Right lobe of liver (tissue), 6 donors: ENCODE data around the gene CLDN14. TPM values are rescaled to one million over a fixed set of nuclear protein-coding genes. Genes with fewer than 3 reads are reported as not detected.

Experiments
- ATAC-seq, 4 donors: fragments of 200-7000 bp; cut with Tn5 transposase; one replicate each; pipeline ENCODE4 v1.9.1; 2020; ENCODE audit warnings: mild to moderate bottlenecking in 4 of 4, moderate library complexity in 4 of 4
- DNase-seq, 3 donors: peaks; one replicate each; pipeline ENCODE4 v3.0.0-alpha.2; 2020
- H3K27ac ChIP-seq, 3 donors: fragments of 200-600 bp; one replicate each; pipeline ENCODE4 v1.8.0; 2022
- H3K27me3 ChIP-seq, 2 donors: fragments of 200-600 bp; one replicate each; pipeline ENCODE4 v1.8.0; 2022
- H3K36me3 ChIP-seq, 4 donors: fragments of 200-600 bp; sonication (generic) in 1 of 4; one replicate each; pipeline versions ENCODE4 v1.5.1 to v1.8.0; 2017 to 2022; ENCODE audit warnings: control low read depth in 1 of 4
- H3K4me1 ChIP-seq, 4 donors: fragments of 200-600 bp; sonication (generic) in 1 of 4; one replicate each; pipeline versions ENCODE4 v1.5.1 to v1.8.0; 2017 to 2022; ENCODE audit warnings: control low read depth in 1 of 4
- H3K4me3 ChIP-seq, 3 donors: fragments of 200-600 bp; one replicate each; pipeline ENCODE4 v1.8.0; 2022
- H3K9me3 ChIP-seq, 4 donors: fragments of 200-600 bp; sonication (generic) in 1 of 4; one replicate each; pipeline versions ENCODE4 v1.5.1 to v1.8.0; 2017 to 2022; ENCODE audit warnings: control low read depth in 1 of 4
- POLR2A ChIP-seq: fragments of 450-650 bp; IDR thresholded peaks from one replicate; pipeline ENCODE4 v1.6.1; 2017; ENCODE audit warnings: antibody characterized with exemption, mild to moderate bottlenecking
- whole genome bisulfite sequencing: methylation state at CpG from one replicate; pipeline ENCODE4 v1.1.6; 2018; ENCODE audit warnings: low coverage, low lambda C conversion rate; ENCODE audit not compliant: insufficient coverage; ENCODE audit errors: missing lambda C conversion rate; 5-methylcytosine and 5-hydroxymethylcytosine counted together
- intact Hi-C, 2 donors: fragments of 100-400 bp; cut with DNase I; formaldehyde crosslinking; loops; one replicate each; pipeline versions ENCODE4 v1.11.2 to v1.14.1; 2022
- long read RNA-seq: library from polyadenylated mRNA; unstranded; transcript quantifications from one replicate; pipeline ENCODE4 v2.0.0, GENCODE V29; 2019
- total RNA-seq, 6 experiments: library from RNA; depleted of rRNA in 2 of 6; stranded (reverse); fragments of >200 nt in 2 of 6; fragmentation: NEBNext Ultra II Directional in 3 of 6; extraction: Animal tissue kit (Norgen Biotek cat#: 25700) in 3 of 6; gene quantifications; one replicate each; pipeline versions ENCODE4 v1.1.0 to v1.2.4, GENCODE V29; 2016 to 2023
- TF ChIP-seq, protein P1 (sequence below), 4 donors: fragments of 200-600 bp in 3 of 4; fragments of 450-650 bp in 1 of 4; IDR thresholded peaks; one replicate each; pipeline versions ENCODE4 v1.5.1 to v1.8.0; 2016 to 2022; ENCODE audit warnings: antibody characterized with exemption in 4 of 4, mild to moderate bottlenecking in 2 of 4
- donor health status: DM: no; HTN: yes; CAD: no.
- donor health status: DM: no; HTN: no; CAD: no.
- donor health status: DM: no; HTN: no; CAD: no.
- donor health status: DM: no; HTN: yes; CAD: no.
- donor health status: DM: no; HTN: yes; CAD: no.

CLDN14 gene, protein sequence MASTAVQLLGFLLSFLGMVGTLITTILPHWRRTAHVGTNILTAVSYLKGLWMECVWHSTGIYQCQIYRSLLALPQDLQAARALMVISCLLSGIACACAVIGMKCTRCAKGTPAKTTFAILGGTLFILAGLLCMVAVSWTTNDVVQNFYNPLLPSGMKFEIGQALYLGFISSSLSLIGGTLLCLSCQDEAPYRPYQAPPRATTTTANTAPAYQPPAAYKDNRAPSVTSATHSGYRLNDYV
- total RNA-seq: 10 to 100 TPM in 4 of 6 experiments, 1 to 10 TPM in 2; 9.3 to 16.7 (median 13.0) TPM
- long read RNA-seq, partial matches to known transcripts: 0 of 4 reads
- long read RNA-seq, other reads (novel, unspliced or antisense): 0 of 4 reads

DNA sequence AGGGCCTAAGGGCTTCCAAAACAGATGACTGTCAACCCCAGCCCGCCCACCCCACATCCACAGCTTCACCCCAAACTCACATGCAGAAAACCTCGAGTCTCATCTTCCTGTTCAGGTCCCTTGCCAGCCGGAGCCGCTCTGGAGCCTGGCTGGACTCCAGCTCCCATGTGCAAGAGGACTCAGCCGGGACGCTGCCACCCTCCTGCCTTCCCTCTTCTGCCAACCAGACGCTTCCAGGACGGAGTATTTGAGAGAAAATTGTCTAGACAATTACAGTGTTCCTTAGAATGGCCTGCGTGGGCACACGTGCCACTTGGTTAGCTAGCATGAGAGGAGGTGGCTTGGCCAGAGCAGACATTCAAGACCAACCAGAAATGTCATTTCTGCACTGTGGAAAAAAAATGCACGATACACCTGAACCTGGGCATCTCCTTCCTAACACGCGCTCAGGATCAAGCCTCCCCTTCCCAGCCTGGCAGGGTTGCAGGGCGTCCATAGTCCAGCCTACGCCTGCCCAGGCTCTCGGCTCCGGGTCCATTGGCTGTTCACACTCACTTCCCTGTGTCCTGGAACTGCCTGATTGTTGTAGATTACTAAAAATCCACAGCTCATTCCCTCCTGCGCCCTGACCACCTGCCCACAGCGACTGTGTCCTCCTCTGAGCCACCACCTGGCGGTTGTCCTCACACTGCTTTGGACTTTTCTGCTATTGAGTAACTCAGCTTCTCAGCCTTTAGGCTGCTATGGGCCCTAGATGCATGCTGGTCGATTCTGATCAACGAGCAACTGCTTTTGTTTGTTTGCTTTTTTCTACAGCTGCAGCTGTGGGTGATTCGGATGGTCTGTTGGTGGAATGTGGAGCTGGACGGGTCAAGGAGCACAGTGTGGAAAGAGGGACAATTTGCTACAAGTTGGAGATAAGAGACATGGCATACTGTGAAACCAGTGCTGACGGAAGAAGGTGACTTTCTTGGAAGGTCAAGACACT lies at the start of gene CLDN14:
CLDN14 (minus strand) TSS at position 708 of the 988 bp plus-strand sequence. CDS start 18,427 bp downstream, outside the sequence.
- peak; percentile 72 to 77 (median 74) for ATAC-seq
- no peaks in the 10 kb centered on the region for H3K27me3 ChIP-seq
- 30% methylated on average over 21 of the region's 25 CpGs for WGBS
- H3K4me3 ChIP-seq: peak within 1 kb of the TSS; percentile 57 to 95 (median 93)
- H3K4me1 ChIP-seq: peaks cover 0 to 46% (median 10%) of the 10 kb centered on the region in 4 donors
- H3K9me3 ChIP-seq: no peaks in the 10 kb centered on the region
- peak within 1 kb of the TSS; percentile 75 to 87 (median 83) for H3K27ac ChIP-seq
- peaks cover 0 to 7% (median 0%) of the 10 kb centered on the region in 4 donors for H3K36me3 ChIP-seq
- peak; percentile 72 to 89 (median 79) for DNase-seq
- intact Hi-C loops: loop anchor here in 1 of 2 donors (10.0 kb wide), 1 partner anchor 55 kb away; no protein-coding TSS in a partner anchor
- TF ChIP-seq, protein P1, sequence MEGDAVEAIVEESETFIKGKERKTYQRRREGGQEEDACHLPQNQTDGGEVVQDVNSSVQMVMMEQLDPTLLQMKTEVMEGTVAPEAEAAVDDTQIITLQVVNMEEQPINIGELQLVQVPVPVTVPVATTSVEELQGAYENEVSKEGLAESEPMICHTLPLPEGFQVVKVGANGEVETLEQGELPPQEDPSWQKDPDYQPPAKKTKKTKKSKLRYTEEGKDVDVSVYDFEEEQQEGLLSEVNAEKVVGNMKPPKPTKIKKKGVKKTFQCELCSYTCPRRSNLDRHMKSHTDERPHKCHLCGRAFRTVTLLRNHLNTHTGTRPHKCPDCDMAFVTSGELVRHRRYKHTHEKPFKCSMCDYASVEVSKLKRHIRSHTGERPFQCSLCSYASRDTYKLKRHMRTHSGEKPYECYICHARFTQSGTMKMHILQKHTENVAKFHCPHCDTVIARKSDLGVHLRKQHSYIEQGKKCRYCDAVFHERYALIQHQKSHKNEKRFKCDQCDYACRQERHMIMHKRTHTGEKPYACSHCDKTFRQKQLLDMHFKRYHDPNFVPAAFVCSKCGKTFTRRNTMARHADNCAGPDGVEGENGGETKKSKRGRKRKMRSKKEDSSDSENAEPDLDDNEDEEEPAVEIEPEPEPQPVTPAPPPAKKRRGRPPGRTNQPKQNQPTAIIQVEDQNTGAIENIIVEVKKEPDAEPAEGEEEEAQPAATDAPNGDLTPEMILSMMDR (IDR thresholded peaks at IDR 0.05): peak in 3 of 4 donors; percentile 23 to 45 (median 24)
- TF ChIP-seq POLR2A: peak; percentile 80

DNA sequence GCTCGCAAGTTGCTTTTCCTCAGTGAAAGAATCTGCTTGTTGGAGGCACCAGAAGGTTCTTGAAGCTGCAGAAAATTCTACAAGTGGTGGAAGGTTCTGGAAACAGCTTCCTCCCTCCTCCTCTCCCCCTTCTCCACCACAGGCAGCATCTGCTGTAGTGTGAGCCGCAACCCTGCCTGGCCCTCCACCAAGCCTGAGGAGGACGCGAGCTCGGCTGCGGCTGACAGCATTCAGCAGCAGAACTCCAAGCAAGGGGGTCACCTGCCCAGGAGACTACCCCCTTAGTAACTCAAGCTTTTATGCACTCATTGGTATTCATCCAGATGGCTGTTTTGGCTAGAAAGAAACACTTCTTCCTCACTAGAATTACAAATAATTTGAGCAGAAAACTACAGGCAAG lies 48.8 kb upstream of the CLDN14 start:
- ATAC-seq: no peak
- TF ChIP-seq, protein P1 (IDR thresholded peaks at IDR 0.05): no peak
- TF ChIP-seq POLR2A: no peak
- WGBS: no CpG with 5 or more reads among the region's 6 CpGs
- Histone ChIP-seq H3K9me3 (no peaks in the 10 kb centered on the region), H3K36me3 (no peaks in the 10 kb centered on the region), H3K27me3 (no peaks in the 10 kb centered on the region), H3K4me1 (no peaks in the 10 kb centered on the region), H3K27ac (no peak overlapping the region), H3K4me3 (no peak overlapping the region)
- intact Hi-C loops: no loop called here
- no peak for DNase-seq

DNA sequence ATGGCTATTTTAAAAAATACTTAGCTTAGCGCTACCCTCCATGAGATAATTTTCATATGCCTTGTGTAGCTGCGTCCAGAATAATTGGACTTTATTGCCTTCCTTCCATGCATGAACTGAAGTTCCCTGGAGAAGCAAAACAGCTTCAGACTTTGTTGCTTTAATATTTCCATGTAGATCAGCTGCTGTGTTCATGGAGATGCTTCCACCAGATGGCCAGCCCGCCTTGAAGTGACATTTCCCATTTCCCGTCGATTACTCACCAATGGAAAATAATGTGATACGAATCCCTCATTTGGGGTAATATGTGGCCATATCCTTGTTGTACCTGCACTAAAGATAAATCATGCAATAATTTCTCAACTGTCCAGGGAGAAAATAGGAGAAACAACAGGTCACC lies 47.4 kb upstream of the CLDN14 start:
- WGBS: 90% methylated on average over 4 of the region's 6 CpGs
- H3K4me3 ChIP-seq: no peak overlapping the region
- H3K9me3 ChIP-seq: no peaks in the 10 kb centered on the region
- no peaks in the 10 kb centered on the region for H3K4me1 ChIP-seq
- TF ChIP-seq, protein P1 (IDR thresholded peaks at IDR 0.05): no peak
- TF ChIP-seq POLR2A: no peak
- H3K36me3 ChIP-seq: no peaks in the 10 kb centered on the region
- DNase-seq: no peak
- no peak overlapping the region for H3K27ac ChIP-seq
- intact Hi-C loops: no loop called here
- no peaks in the 10 kb centered on the region for H3K27me3 ChIP-seq
- ATAC-seq: no peak

DNA sequence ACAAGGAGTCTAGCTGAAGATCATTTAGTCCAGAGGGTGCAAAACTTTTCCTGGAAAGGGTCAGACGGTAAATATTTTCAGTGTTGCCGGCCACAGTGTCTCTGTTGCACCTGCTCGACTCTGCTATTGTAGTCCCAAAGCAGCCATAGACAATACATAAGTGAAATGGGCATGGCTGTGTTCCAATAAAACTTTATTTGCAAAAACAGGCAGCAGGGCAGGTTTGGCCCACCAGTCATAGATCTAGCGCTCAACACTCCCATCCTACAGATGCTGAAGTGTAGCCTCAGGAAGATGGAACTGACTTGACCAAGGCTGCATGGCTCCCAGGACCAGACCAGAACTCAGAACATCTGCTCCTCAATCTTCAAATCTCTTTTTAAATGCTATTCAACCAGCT lies 46.2 kb upstream of the CLDN14 start:
- TF ChIP-seq POLR2A: no peak
- TF ChIP-seq, protein P1 (IDR thresholded peaks at IDR 0.05): no peak
- Histone ChIP-seq H3K4me1 (no peaks in the 10 kb centered on the region), H3K9me3 (no peaks in the 10 kb centered on the region), H3K27me3 (no peaks in the 10 kb centered on the region), H3K4me3 (no peak overlapping the region), H3K27ac (no peak overlapping the region), H3K36me3 (no peaks in the 10 kb centered on the region)
- ATAC-seq (no peak), DNase-seq (no peak)
- WGBS: 96% methylated on average over 4 of the region's 4 CpGs
- intact Hi-C loops: no loop called here
